ENCODE data around the gene PRRT1. TPM values are rescaled to one million over a fixed set of nuclear protein-coding genes. Genes with fewer than 3 reads are reported as not detected.

The PRRT1 gene
- polyA plus RNA-seq, 1 donor (not counting 4 experiments of a cell fraction or from before 2014, with no cell fraction given): 0.09 TPM

- Histone ChIP-seq H3K4me3 (ENCODE audit: control insufficient read depth in 2 of 3, extremely low read depth in 1 of 3, insufficient read depth in 2 of 3, low read depth in 1 of 3, low read length in 3 of 3) (no peak overlapping the region), H2AFZ (ENCODE audit: control insufficient read depth, low read length) (no peak overlapping the region), H4K20me1 (ENCODE audit: control insufficient read depth, extremely low read depth, insufficient read depth, low read length) (no peaks in the 10 kb centered on the region), H3K27ac (ENCODE audit: control insufficient read depth, insufficient read depth, low read length) (no peak overlapping the region), H3K4me2 (ENCODE audit: control insufficient read depth, extremely low read depth, insufficient read depth, low read depth, low read length) (no peak overlapping the region), H3K36me3 (ENCODE audit: control insufficient read depth in 2 of 2, extremely low read depth in 1 of 2, insufficient read depth in 2 of 2, low read length in 2 of 2) (peaks cover 13 to 14% of the 10 kb centered on the region in 2 experiments), H3K9ac (ENCODE audit: control insufficient read depth, extremely low read depth, insufficient read depth, low read length) (no peak overlapping the region), H3K27me3 (ENCODE audit: control insufficient read depth, extremely low read depth, insufficient read depth, low read length) (no peaks in the 10 kb centered on the region), H3K79me2 (ENCODE audit: control insufficient read depth, insufficient read depth, low read length) (peaks cover 7% of the 10 kb centered on the region), H3K9me3 (ENCODE audit: control insufficient read depth, low read depth, low read length) (no peaks in the 10 kb centered on the region), H3K9me1 (ENCODE audit: control insufficient read depth, extremely low read depth, insufficient read depth, low read length) (no peaks in the 10 kb centered on the region), H3K4me1 (ENCODE audit: control insufficient read depth, extremely low read depth, insufficient read depth, low read length) (peaks cover 10% of the 10 kb centered on the region)
- DNase-seq (ENCODE audit: low read depth, low spot score) (no peak), FAIRE-seq (no peak)
- dilution Hi-C loops (cut with MboI; ENCODE audit: extremely low pct_ligation_motif_present, low sequenced_read_pairs): no loop called here
- TF ChIP-seq CTCF (optimal IDR thresholded peaks at IDR 0.05 in 1 of 3, IDR thresholded peaks at IDR 0.05 in 1 of 3, conservative IDR thresholded peaks at IDR 0.05 in 1 of 3; ENCODE audit: extremely low read depth in 1 of 3, insufficient read depth in 2 of 3, low read length in 3 of 3) (no peak), EZH2 (IDR thresholded peaks at IDR 0.05; ENCODE audit: low read length) (no peak)
Observed at GRCh38 chr6:32181915-32182529, 30.3 kb upstream of the PRRT1 start.

- Histone ChIP-seq H3K9me3 (ENCODE audit: control insufficient read depth, low read depth, low read length) (no peaks in the 10 kb centered on the region), H3K79me2 (ENCODE audit: control insufficient read depth, insufficient read depth, low read length) (peaks cover 7% of the 10 kb centered on the region), H4K20me1 (ENCODE audit: control insufficient read depth, extremely low read depth, insufficient read depth, low read length) (no peaks in the 10 kb centered on the region), H3K4me1 (ENCODE audit: control insufficient read depth, extremely low read depth, insufficient read depth, low read length) (peaks cover 18% of the 10 kb centered on the region), H3K9me1 (ENCODE audit: control insufficient read depth, extremely low read depth, insufficient read depth, low read length) (no peaks in the 10 kb centered on the region), H3K9ac (ENCODE audit: control insufficient read depth, extremely low read depth, insufficient read depth, low read length) (no peak overlapping the region), H3K4me2 (ENCODE audit: control insufficient read depth, extremely low read depth, insufficient read depth, low read depth, low read length) (no peak overlapping the region), H3K4me3 (ENCODE audit: control insufficient read depth in 2 of 3, extremely low read depth in 1 of 3, insufficient read depth in 2 of 3, low read depth in 1 of 3, low read length in 3 of 3) (no peak overlapping the region), H3K36me3 (ENCODE audit: control insufficient read depth in 2 of 2, extremely low read depth in 1 of 2, insufficient read depth in 2 of 2, low read length in 2 of 2) (peaks cover 7 to 10% of the 10 kb centered on the region in 2 experiments), H3K27me3 (ENCODE audit: control insufficient read depth, extremely low read depth, insufficient read depth, low read length) (no peaks in the 10 kb centered on the region), H2AFZ (ENCODE audit: control insufficient read depth, low read length) (no peak overlapping the region), H3K27ac (ENCODE audit: control insufficient read depth, insufficient read depth, low read length) (no peak overlapping the region)
- FAIRE-seq (no peak), DNase-seq (ENCODE audit: low read depth, low spot score) (no peak)
- TF ChIP-seq EZH2 (IDR thresholded peaks at IDR 0.05; ENCODE audit: low read length) (no peak), CTCF (optimal IDR thresholded peaks at IDR 0.05 in 1 of 3, IDR thresholded peaks at IDR 0.05 in 1 of 3, conservative IDR thresholded peaks at IDR 0.05 in 1 of 3; ENCODE audit: extremely low read depth in 1 of 3, insufficient read depth in 2 of 3, low read length in 3 of 3) (no peak)
- dilution Hi-C loops (cut with MboI; ENCODE audit: extremely low pct_ligation_motif_present, low sequenced_read_pairs): no loop called here
Observed at GRCh38 chr6:32181148-32181702, 29.5 kb upstream of the PRRT1 start.
